Hindlimb muscle (tissue), 1 donor: ENCODE measurements around the gene JAKMIP1. TPM values are rescaled to one million over a fixed set of nuclear protein-coding genes. Genes with fewer than 3 reads are reported as not detected.
"Not testable (repeated sequence)": the region's sequence is repeated elsewhere in the genome, so short reads cannot be mapped to it uniquely, and the experiment has no call there.

Source experiments
- DNase-seq: peaks from one replicate; pipeline ENCODE4 v3.0.0-alpha.2; 2013
- polyA plus RNA-seq: library from polyadenylated mRNA; unstranded; fragments of 120-200 nt; gene quantifications from one replicate; pipeline ENCODE4 v1.2.1, GENCODE V29; 2013; ENCODE audit not compliant: insufficient read length

The JAKMIP1 gene
- polyA plus RNA-seq, 1 donor = 0.14 TPM

- DNase-seq = no peak
Measured at GRCh38 chr4:6142511-6142910, 57.8 kb downstream of the JAKMIP1 start.

GRCh38 chr4:6141554-6141953 lies 58.8 kb downstream of the JAKMIP1 start:
- DNase-seq = no peak

GRCh38 chr4:6141021-6141420 lies 59.3 kb downstream of the JAKMIP1 start:
- not testable (repeated sequence) for DNase-seq

GRCh38 chr4:6137747-6138135 lies 62.6 kb downstream of the JAKMIP1 start:
- DNase-seq = no peak

- no peak for DNase-seq
Measured at GRCh38 chr4:6137027-6137746, 63.2 kb downstream of the JAKMIP1 start.

GRCh38 chr4:6134612-6135220 lies 65.6 kb downstream of the JAKMIP1 start:
- no peak for DNase-seq

- no peak for DNase-seq
Measured at GRCh38 chr4:6132716-6133115, 67.6 kb downstream of the JAKMIP1 start.

GRCh38 chr4:6128221-6128850 lies 72.0 kb downstream of the JAKMIP1 start:
- no peak for DNase-seq

- DNase-seq = no peak
Measured at GRCh38 chr4:6126971-6127745, 73.2 kb downstream of the JAKMIP1 start.

- no peak for DNase-seq
Measured at GRCh38 chr4:6125103-6125651, 75.2 kb downstream of the JAKMIP1 start.

GRCh38 chr4:6124386-6125102 lies 75.8 kb downstream of the JAKMIP1 start:
- no peak for DNase-seq

- DNase-seq = no peak
Measured at GRCh38 chr4:6123976-6124375, 76.4 kb downstream of the JAKMIP1 start.

GRCh38 chr4:6123541-6123940 lies 76.8 kb downstream of the JAKMIP1 start:
- no peak for DNase-seq

- DNase-seq = no peak
Measured at GRCh38 chr4:6123116-6123515, 77.2 kb downstream of the JAKMIP1 start.

- no peak for DNase-seq
Measured at GRCh38 chr4:6122496-6122895, 77.9 kb downstream of the JAKMIP1 start.

- no peak for DNase-seq
Measured at GRCh38 chr4:6121941-6122340, 78.4 kb downstream of the JAKMIP1 start.

GRCh38 chr4:6121276-6121850 lies 79.0 kb downstream of the JAKMIP1 start:
- DNase-seq = no peak

GRCh38 chr4:6120361-6120760 lies 80.0 kb downstream of the JAKMIP1 start:
- no peak for DNase-seq

- DNase-seq = no peak
Measured at GRCh38 chr4:6119507-6120020, 80.8 kb downstream of the JAKMIP1 start.

GRCh38 chr4:6118201-6118600 lies 82.1 kb downstream of the JAKMIP1 start:
- no peak for DNase-seq

- DNase-seq = no peak
Measured at GRCh38 chr4:6116696-6117285, 83.6 kb downstream of the JAKMIP1 start.
